Tibial nerve (tissue), 4 donors: Measurements from ENCODE around the gene CCDC117. TPM values are rescaled to one million over a fixed set of nuclear protein-coding genes. Genes with fewer than 3 reads are reported as not detected.
"Not testable (repeated sequence)": the region's sequence is repeated elsewhere in the genome, so short reads cannot be mapped to it uniquely, and the experiment has no call there.

Experiments used
- DNase-seq, 2 donors: peaks; one replicate each; pipeline ENCODE4 v3.0.0-alpha.2; 2019; ENCODE audit warnings: low spot score in 2 of 2
- H3K27ac ChIP-seq, 4 donors: fragments of 200-600 bp; sonication (generic) in 3 of 4; one replicate each; pipeline ENCODE4 v1.5.1; 2017 to 2019; ENCODE audit warnings: mild to moderate bottlenecking in 1 of 4
- H3K27me3 ChIP-seq, 2 donors: fragments of 200-600 bp; sonication (generic) in 1 of 2; one replicate each; pipeline versions ENCODE4 v1.5.1 to v1.6.0; 2017 to 2019
- H3K36me3 ChIP-seq, 3 donors: fragments of 200-600 bp; sonication (generic); one replicate each; pipeline ENCODE4 v1.5.1; 2018 to 2019
- H3K4me1 ChIP-seq, 4 donors: fragments of 200-600 bp; sonication (generic) in 3 of 4; one replicate each; pipeline ENCODE4 v1.5.1; 2017 to 2019
- H3K4me3 ChIP-seq, 4 donors: fragments of 200-600 bp; sonication (generic) in 3 of 4; one replicate each; pipeline ENCODE4 v1.5.1; 2017 to 2019; ENCODE audit warnings: mild to moderate bottlenecking in 1 of 4, moderate library complexity in 1 of 4
- H3K9me3 ChIP-seq, 4 donors: fragments of 200-600 bp; sonication (generic) in 3 of 4; one replicate each; pipeline ENCODE4 v1.5.1; 2017 to 2019
- EP300 ChIP-seq, 2 donors: sonication (generic); formaldehyde crosslinking; IDR thresholded peaks; one replicate each; pipeline ENCODE4 v1.6.1; 2017; ENCODE audit warnings: antibody characterized with exemption in 2 of 2, mild to moderate bottlenecking in 1 of 2
- POLR2A ChIP-seq, 2 donors: fragments of 450-650 bp; IDR thresholded peaks; one replicate each; pipeline ENCODE4 v1.6.1; 2017; ENCODE audit warnings: antibody characterized with exemption in 2 of 2, mild to moderate bottlenecking in 2 of 2, moderate library complexity in 2 of 2
- WGBS, 2 donors: methylation state at CpG; one replicate each; pipeline ENCODE4 v1.1.5; 2018; 5-methylcytosine and 5-hydroxymethylcytosine counted together
- total RNA-seq, 4 donors: library from RNA; depleted of rRNA; stranded (reverse); fragments of >200 nt; gene quantifications; one replicate each; pipeline ENCODE4 v1.1.0, GENCODE V29; 2016
- TF ChIP-seq, protein P1 (sequence below), 5 experiments: fragments of 200-600 bp in 3 of 5; fragments of 450-650 bp in 2 of 5; sonication (generic) in 3 of 5; IDR thresholded peaks; one replicate each; pipeline ENCODE4 v1.5.1; 2016 to 2019; ENCODE audit warnings: antibody characterized with exemption in 5 of 5, mild to moderate bottlenecking in 3 of 5, moderate library complexity in 2 of 5

The CCDC117 gene
- total RNA-seq, 4 donors from 2014 or later: 16.7 to 22.4 (median 20.6) TPM

DNA sequence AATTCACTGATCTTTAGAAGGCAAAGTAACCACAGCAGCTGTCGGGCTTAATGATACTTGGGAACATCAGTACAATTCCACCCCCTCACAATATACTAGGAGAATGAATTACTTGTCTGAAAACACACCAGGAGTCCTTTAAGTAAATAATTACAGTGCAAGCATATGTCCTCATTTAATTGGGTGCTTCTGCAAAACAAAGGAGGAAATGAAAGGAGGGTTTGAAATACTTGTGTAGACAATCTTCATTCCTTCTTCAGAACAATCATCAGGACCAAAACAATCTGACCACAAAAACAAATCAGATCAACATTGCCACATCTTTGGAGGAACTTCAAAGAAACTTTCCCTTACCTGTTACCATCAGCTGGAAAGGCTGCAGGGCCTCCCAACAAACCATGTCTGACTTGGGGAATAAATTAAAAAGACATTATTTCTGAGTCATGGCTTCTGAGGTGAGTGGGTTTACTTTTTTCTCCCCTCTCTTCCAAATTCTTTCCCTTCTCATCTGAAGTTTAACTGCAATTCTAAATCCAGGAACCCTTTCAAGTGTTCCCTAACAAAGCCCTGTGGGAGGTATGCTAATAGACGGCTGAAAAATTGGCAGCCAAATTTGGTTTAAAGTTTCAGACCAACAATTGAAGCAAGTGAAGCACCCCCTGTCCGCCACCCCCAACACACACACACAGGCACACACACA lies 12.5 kb upstream of the CCDC117 start:
- no peaks in the 10 kb centered on the region for H3K27me3 ChIP-seq
- no peak for DNase-seq
- H3K9me3 ChIP-seq: no peaks in the 10 kb centered on the region
- no peak overlapping the region for H3K27ac ChIP-seq
- H3K36me3 ChIP-seq: peaks cover 0 to 31% (median 0%) of the 10 kb centered on the region in 3 donors
- 42 to 52% methylated on average over 3 of the region's 3 CpGs for WGBS, 2 donors
- no peaks in the 10 kb centered on the region for H3K4me1 ChIP-seq
- TF ChIP-seq, protein P1, sequence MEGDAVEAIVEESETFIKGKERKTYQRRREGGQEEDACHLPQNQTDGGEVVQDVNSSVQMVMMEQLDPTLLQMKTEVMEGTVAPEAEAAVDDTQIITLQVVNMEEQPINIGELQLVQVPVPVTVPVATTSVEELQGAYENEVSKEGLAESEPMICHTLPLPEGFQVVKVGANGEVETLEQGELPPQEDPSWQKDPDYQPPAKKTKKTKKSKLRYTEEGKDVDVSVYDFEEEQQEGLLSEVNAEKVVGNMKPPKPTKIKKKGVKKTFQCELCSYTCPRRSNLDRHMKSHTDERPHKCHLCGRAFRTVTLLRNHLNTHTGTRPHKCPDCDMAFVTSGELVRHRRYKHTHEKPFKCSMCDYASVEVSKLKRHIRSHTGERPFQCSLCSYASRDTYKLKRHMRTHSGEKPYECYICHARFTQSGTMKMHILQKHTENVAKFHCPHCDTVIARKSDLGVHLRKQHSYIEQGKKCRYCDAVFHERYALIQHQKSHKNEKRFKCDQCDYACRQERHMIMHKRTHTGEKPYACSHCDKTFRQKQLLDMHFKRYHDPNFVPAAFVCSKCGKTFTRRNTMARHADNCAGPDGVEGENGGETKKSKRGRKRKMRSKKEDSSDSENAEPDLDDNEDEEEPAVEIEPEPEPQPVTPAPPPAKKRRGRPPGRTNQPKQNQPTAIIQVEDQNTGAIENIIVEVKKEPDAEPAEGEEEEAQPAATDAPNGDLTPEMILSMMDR (IDR thresholded peaks at IDR 0.05): no peak
- TF ChIP-seq POLR2A (IDR thresholded peaks at IDR 0.05): no peak
- TF ChIP-seq EP300 (IDR thresholded peaks at IDR 0.05): no peak
- no peak overlapping the region for H3K4me3 ChIP-seq

GRCh38 chr22:28761449-28761755 lies 11.1 kb upstream of the CCDC117 start:
- Histone ChIP-seq H3K4me3 (no peak overlapping the region), H3K27me3 (no peaks in the 10 kb centered on the region), H3K36me3 (peaks cover 0 to 18% (median 0%) of the 10 kb centered on the region in 3 donors), H3K9me3 (no peaks in the 10 kb centered on the region), H3K4me1 (no peaks in the 10 kb centered on the region), H3K27ac (no peak overlapping the region)
- TF ChIP-seq, protein P1 (IDR thresholded peaks at IDR 0.05): no peak
- no peak for TF ChIP-seq EP300 (IDR thresholded peaks at IDR 0.05)
- no peak for TF ChIP-seq POLR2A (IDR thresholded peaks at IDR 0.05)
- WGBS, 2 donors: 91 to 97% methylated on average over 10 of the region's 10 CpGs
- no peak for DNase-seq

- H3K27me3 ChIP-seq, H3K27ac ChIP-seq, H3K9me3 ChIP-seq, H3K4me1 ChIP-seq, DNase-seq, H3K4me3 ChIP-seq: not testable (repeated sequence)
- peaks cover 0 to 13% (median 0%) of the 10 kb centered on the region in 3 donors for H3K36me3 ChIP-seq
- 96% methylated on average over 4 of the region's 4 CpGs for WGBS, 2 donors
Measured at GRCh38 chr22:28762000-28762399, 10.5 kb upstream of the CCDC117 start.

- Histone ChIP-seq H3K27me3 (no peaks in the 10 kb centered on the region), H3K27ac (no peak overlapping the region), H3K4me3 (no peak overlapping the region), H3K36me3 (no peaks in the 10 kb centered on the region), H3K4me1 (no peaks in the 10 kb centered on the region), H3K9me3 (peaks cover 0 to 8% (median 0%) of the 10 kb centered on the region in 4 donors)
- no peak for TF ChIP-seq POLR2A (IDR thresholded peaks at IDR 0.05)
- DNase-seq: no peak
- 92 to 95% methylated on average over 3 of the region's 3 CpGs for WGBS, 2 donors
Measured at GRCh38 chr22:28766628-28767027, 5.9 kb upstream of the CCDC117 start.

- Histone ChIP-seq H3K4me1 (peaks cover 0 to 5% (median 2%) of the 10 kb centered on the region in 4 donors), H3K36me3 (no peaks in the 10 kb centered on the region), H3K27ac (no peak overlapping the region), H3K27me3 (no peaks in the 10 kb centered on the region), H3K4me3 (no peak overlapping the region), H3K9me3 (peaks cover 0 to 8% (median 0%) of the 10 kb centered on the region in 4 donors)
- no peak for DNase-seq
- no peak for TF ChIP-seq POLR2A (IDR thresholded peaks at IDR 0.05)
- TF ChIP-seq EP300 (IDR thresholded peaks at IDR 0.05): no peak
- 82 to 93% methylated on average over 6 of the region's 6 CpGs for WGBS, 2 donors
Measured at GRCh38 chr22:28768701-28769393, 3.6 kb upstream of the CCDC117 start.

GRCh38 chr22:28769394-28770085 lies 3.0 kb upstream of the CCDC117 start:
- H3K27ac ChIP-seq: no peak overlapping the region
- TF ChIP-seq EP300 (IDR thresholded peaks at IDR 0.05) (no peak), POLR2A (IDR thresholded peaks at IDR 0.05) (no peak)
- TF ChIP-seq, protein P1 (IDR thresholded peaks at IDR 0.05): no peak
- peaks cover 0 to 12% (median 9%) of the 10 kb centered on the region in 4 donors for H3K4me1 ChIP-seq
- WGBS, 2 donors: 88 to 89% methylated on average over 14 of the region's 14 CpGs
- no peak overlapping the region for H3K4me3 ChIP-seq
- H3K36me3 ChIP-seq: no peaks in the 10 kb centered on the region
- H3K27me3 ChIP-seq: no peaks in the 10 kb centered on the region
- peaks cover 0 to 8% (median 0%) of the 10 kb centered on the region in 4 donors for H3K9me3 ChIP-seq
- DNase-seq: no peak
